Keratinocyte (primary cell): Measurements from ENCODE around the gene SLC8A1.

Source experiments
- EZH2 ChIP-seq: IDR thresholded peaks from one replicate; pipeline ENCODE4 v1.6.1; 2012; ENCODE audit warnings: inconsistent platforms, mild to moderate bottlenecking, low read length, moderate library complexity
- TF ChIP-seq, protein P1 (sequence below), 3 experiments: IDR thresholded peaks in 1 of 3; conservative IDR thresholded peaks in 1 of 3; optimal IDR thresholded peaks in 1 of 3; 2 replicates in 2 of 3; 3 replicates in 1 of 3; pipeline versions ENCODE3 to v1.5.1; 2011; ENCODE audit warnings: low read length in 3 of 3, mild to moderate bottlenecking in 3 of 3, moderate library complexity in 2 of 3, control low read depth in 1 of 3, inconsistent platforms in 1 of 3; ENCODE audit not compliant: insufficient read depth in 2 of 3; ENCODE audit errors: extremely low read depth in 1 of 3

DNA sequence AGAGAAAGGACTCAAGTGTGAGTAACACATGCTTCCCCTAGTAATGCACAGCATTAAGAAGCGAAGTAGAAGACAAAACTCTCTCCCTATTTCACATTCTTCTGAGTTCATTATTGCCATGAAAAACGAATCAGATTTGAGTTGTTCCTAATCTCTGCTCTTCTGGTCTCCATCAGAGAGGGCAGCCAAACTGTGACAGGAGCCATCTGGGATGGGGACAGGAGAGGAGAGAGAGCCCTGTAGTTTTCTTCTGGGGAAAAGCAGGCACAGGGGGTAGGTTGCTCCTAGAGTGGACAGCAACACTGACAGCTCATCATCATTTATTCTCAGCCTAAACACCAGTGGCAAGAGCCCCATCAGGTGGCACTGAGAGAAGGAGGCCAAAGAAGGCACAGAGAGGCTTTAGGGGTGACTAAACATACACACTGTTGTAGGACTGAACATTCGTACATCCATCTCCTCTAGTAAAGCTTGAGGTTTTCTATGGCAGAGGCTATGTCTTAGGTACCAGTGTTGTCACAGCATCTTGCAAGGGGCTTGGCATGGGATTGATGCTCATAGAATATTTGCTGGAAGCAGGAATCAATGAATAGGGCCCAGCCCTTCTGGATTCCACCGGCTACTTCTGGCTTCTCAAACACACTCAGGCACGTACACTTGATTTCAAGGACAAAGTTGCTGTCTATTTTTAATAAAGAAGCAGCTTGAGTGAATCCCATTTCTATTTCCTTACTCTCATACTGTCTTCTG is 33.1 kb downstream of the SLC8A1 start:
- TF ChIP-seq, protein P1, sequence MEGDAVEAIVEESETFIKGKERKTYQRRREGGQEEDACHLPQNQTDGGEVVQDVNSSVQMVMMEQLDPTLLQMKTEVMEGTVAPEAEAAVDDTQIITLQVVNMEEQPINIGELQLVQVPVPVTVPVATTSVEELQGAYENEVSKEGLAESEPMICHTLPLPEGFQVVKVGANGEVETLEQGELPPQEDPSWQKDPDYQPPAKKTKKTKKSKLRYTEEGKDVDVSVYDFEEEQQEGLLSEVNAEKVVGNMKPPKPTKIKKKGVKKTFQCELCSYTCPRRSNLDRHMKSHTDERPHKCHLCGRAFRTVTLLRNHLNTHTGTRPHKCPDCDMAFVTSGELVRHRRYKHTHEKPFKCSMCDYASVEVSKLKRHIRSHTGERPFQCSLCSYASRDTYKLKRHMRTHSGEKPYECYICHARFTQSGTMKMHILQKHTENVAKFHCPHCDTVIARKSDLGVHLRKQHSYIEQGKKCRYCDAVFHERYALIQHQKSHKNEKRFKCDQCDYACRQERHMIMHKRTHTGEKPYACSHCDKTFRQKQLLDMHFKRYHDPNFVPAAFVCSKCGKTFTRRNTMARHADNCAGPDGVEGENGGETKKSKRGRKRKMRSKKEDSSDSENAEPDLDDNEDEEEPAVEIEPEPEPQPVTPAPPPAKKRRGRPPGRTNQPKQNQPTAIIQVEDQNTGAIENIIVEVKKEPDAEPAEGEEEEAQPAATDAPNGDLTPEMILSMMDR (optimal IDR thresholded peaks at IDR 0.05 in 1 of 3, IDR thresholded peaks at IDR 0.05 in 1 of 3, conservative IDR thresholded peaks at IDR 0.05 in 1 of 3; ENCODE audit: extremely low read depth in 1 of 3, insufficient read depth in 2 of 3, low read length in 3 of 3): no peak
- TF ChIP-seq EZH2: no peak
